Stimulated activated CD4-positive, alpha-beta T cell treated with anti-CD3 and anti-CD28 coated beads, Interleukin-15, amount 100 ng/mL, for 1 hour (primary cell): ENCODE results near the gene TMCC1.

Source experiments
- DNase-seq, 2 donors: peaks; one replicate each; pipeline ENCODE4 v3.0.0-alpha.2; 2020; ENCODE audit warnings: low read depth in 1 of 2, low spot score in 1 of 2

The TMCC1 gene

GRCh38 chr3:129602309-129602708 lies 291.2 kb downstream of the TMCC1 start:
- DNase-seq = no peak

DNA sequence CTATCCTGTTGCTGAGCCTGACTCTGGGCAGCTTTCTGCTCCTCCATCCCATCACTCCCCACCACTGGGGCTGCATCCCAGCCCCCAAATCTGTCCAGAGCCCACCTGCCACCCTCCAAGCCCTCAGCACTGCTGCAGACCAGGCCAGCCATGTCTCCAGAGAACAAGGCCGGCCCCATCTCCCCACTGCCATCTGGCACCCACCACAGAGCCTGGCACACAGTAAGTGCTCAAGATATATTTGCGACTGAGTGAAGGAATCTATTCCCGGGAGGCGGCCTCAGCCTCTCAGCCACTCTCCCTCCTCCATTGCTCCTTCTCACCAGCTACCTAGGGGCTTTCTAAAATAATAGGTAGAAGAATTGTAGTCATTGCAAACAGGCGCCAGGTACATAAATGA lies 291.8 kb downstream of the TMCC1 start:
- no peak for DNase-seq

DNA sequence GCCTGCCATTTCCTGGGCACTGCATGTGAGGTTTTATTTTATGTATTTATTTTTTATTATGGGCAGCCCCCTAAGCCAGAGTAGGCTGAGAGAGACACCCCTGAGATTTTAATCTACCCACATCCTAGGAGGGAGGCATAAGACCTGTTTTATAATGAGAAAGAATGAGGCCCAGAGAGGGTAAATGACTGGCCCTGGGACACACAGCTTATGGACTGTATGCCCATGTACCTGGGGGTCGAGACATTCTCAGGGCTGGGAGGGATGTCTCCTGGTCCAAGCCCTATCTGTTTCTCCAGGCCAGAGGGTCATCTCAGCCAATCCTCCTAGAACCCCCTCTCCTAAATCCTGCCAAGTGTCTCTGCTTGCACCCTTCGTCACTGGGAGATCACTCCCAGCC lies 293.2 kb downstream of the TMCC1 start:
- no peak for DNase-seq

DNA sequence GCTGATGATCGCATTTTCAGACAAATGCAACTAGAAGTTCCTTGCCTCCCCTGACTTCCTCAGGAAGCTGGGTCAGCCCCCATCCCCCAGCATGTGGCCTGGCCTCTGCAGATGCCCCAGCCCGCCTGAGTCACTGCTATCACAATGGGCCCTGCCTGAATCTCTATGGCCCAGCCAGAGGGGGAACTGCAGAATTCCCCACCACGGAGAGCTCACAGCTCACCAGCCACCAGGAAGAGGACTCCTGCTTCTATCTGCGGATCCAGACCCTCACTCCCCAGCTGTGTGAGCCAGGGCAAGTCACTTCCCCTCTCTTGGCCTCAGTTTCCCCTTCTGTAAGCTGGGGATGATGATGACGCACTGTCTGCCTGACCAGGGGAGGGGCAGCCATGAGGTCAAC lies 293.9 kb downstream of the TMCC1 start:
- no peak for DNase-seq

GRCh38 chr3:129599073-129599472 lies 294.4 kb downstream of the TMCC1 start:
- DNase-seq = no peak

- DNase-seq = no peak
These were observed 295.0 kb downstream of the TMCC1 start for GRCh38 chr3:129598484-129598883.

DNA sequence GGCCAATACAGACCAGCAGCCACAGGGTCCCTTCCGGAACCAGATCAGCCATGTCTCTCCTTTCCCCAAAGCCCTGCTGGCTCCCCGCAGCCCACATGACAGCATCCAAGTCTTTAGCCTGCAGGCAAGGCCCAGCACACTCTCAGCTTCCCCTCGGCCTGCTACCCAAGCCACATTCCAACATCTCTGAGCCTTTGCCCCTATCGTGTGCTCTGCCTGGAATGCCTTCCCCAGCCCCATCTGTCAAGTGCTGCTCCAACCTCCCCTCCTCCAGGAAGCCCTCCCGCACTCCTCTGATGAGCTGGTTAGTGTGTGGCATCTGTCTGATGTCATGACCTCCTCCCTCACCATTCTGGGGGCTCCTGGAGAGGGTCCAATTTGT lies 295.5 kb downstream of the TMCC1 start:
- no peak for DNase-seq
